ENCODE results near the gene TBX3.

TBX3 gene

GRCh38 chr12:114682785-114683708 is 928 bp downstream of the TBX3 start:
- no peak for DNase-seq (ENCODE audit: low spot score)

GRCh38 chr12:114682106-114682784 is 1.7 kb downstream of the TBX3 start:
- DNase-seq (ENCODE audit: low spot score) = no peak

GRCh38 chr12:114681116-114681871 is 2.7 kb downstream of the TBX3 start:
- no peak for DNase-seq (ENCODE audit: low spot score)

GRCh38 chr12:114680604-114681069 is 3.3 kb downstream of the TBX3 start:
- DNase-seq (ENCODE audit: low spot score) = no peak

GRCh38 chr12:114679942-114680341 is 4.0 kb downstream of the TBX3 start:
- DNase-seq (ENCODE audit: low spot score) = no peak

GRCh38 chr12:114679452-114679875 is 4.5 kb downstream of the TBX3 start:
- no peak for DNase-seq (ENCODE audit: low spot score)

GRCh38 chr12:114678718-114679117 is 5.3 kb downstream of the TBX3 start:
- DNase-seq (ENCODE audit: low spot score) = no peak

GRCh38 chr12:114678028-114678427 is 5.9 kb downstream of the TBX3 start:
- DNase-seq (ENCODE audit: low spot score) = no peak

- DNase-seq (ENCODE audit: low spot score) = no peak
Observed at GRCh38 chr12:114676142-114676741, 7.7 kb downstream of the TBX3 start.

- DNase-seq (ENCODE audit: low spot score) = no peak
Observed at GRCh38 chr12:114674251-114675047, 9.5 kb downstream of the TBX3 start.

- no peak for DNase-seq (ENCODE audit: low spot score)
Observed at GRCh38 chr12:114673901-114674250, 10.1 kb downstream of the TBX3 start.

- DNase-seq (ENCODE audit: low spot score) = no peak
Observed at GRCh38 chr12:114673169-114673833, 10.7 kb downstream of the TBX3 start.

GRCh38 chr12:114672817-114673168 is 11.2 kb downstream of the TBX3 start:
- DNase-seq (ENCODE audit: low spot score) = no peak

GRCh38 chr12:114671443-114672411 is 12.2 kb downstream of the TBX3 start:
- DNase-seq (ENCODE audit: low spot score) = no peak

- DNase-seq (ENCODE audit: low spot score) = no peak
Observed at GRCh38 chr12:114671066-114671442, 12.9 kb downstream of the TBX3 start.

GRCh38 chr12:114670291-114670980 is 13.5 kb downstream of the TBX3 start:
- DNase-seq (ENCODE audit: low spot score) = no peak

GRCh38 chr12:114669401-114670290 is 14.3 kb downstream of the TBX3 start:
- no peak for DNase-seq (ENCODE audit: low spot score)

- DNase-seq (ENCODE audit: low spot score) = no peak
Observed at GRCh38 chr12:114668886-114669288, 15.1 kb downstream of the TBX3 start.

Measured in hematopoietic multipotent progenitor cell treated with erythropoietin and hydrocortisone succinate and interleukin-3 and kit ligand, for 15 days (in vitro differentiated cells).